AG10803 (cell line): ENCODE results near the gene FRMD4A.
"Not testable (repeated sequence)": the region's sequence is repeated elsewhere in the genome, so short reads cannot be mapped to it uniquely, and the experiment has no call there.

Source experiments
- DNase-seq: peaks from one replicate; pipeline ENCODE4 v3.0.0; 2010; ENCODE audit warnings: low read depth
- H3K4me3 ChIP-seq: 2 replicates; pipeline ENCODE4 v1.5.1; 2011; ENCODE audit warnings: mild to moderate bottlenecking, low read length, control low read depth
- CTCF ChIP-seq: conservative IDR thresholded peaks from 2 replicates; pipeline ENCODE4 v1.5.1; 2011; ENCODE audit warnings: mild to moderate bottlenecking, low read length, control low read depth, inconsistent platforms

The FRMD4A gene

GRCh38 chr10:14077430-14077829, 253.3 kb downstream of the FRMD4A start:
- no peak for TF ChIP-seq CTCF
- DNase-seq: no peak
- no peak overlapping the region for H3K4me3 ChIP-seq

- no peak overlapping the region for H3K4me3 ChIP-seq
- DNase-seq: peak; percentile 100
Observed at GRCh38 chr10:14074062-14074884, 256.5 kb downstream of the FRMD4A start.

GRCh38 chr10:14072541-14072940, 258.2 kb downstream of the FRMD4A start:
- H3K4me3 ChIP-seq: no peak overlapping the region
- no peak for DNase-seq
- TF ChIP-seq CTCF: no peak

More at GRCh38 chr10:14074062-14074884, 256.5 kb downstream of the FRMD4A start:
- TF ChIP-seq CTCF: no peak

GRCh38 chr10:14071956-14072355, 258.8 kb downstream of the FRMD4A start:
- no peak overlapping the region for H3K4me3 ChIP-seq
- TF ChIP-seq CTCF: no peak
- no peak for DNase-seq

GRCh38 chr10:14068601-14069250, 262.0 kb downstream of the FRMD4A start:
- TF ChIP-seq CTCF: no peak
- H3K4me3 ChIP-seq: no peak overlapping the region
- DNase-seq: no peak

- H3K4me3 ChIP-seq, DNase-seq: not testable (repeated sequence)
Observed at GRCh38 chr10:14067638-14068037, 263.1 kb downstream of the FRMD4A start.

GRCh38 chr10:14066106-14066505, 264.6 kb downstream of the FRMD4A start:
- no peak overlapping the region for H3K4me3 ChIP-seq
- TF ChIP-seq CTCF: no peak
- DNase-seq: no peak
